Spinal cord (tissue), 10 donors: Measurements from ENCODE around the gene GNL2. TPM values are rescaled to one million over a fixed set of nuclear protein-coding genes. Genes with fewer than 3 reads are reported as not detected.

Source experiments
- DNase-seq, 6 donors: peaks; one replicate each; pipeline versions ENCODE4 v3.0.0 to v3.0.0-alpha.2; 2013 to 2015; ENCODE audit warnings: low spot score in 6 of 6, low read depth in 4 of 6
- H3K27ac ChIP-seq: one replicate; pipeline ENCODE4 v1.5.1; 2013; ENCODE audit warnings: low read depth, low read length, control low read depth
- H3K27me3 ChIP-seq: one replicate; pipeline ENCODE4 v1.6.1; 2013; ENCODE audit warnings: low read length; ENCODE audit not compliant: control insufficient read depth, insufficient read depth
- H3K36me3 ChIP-seq: one replicate; pipeline ENCODE4 v1.6.1; 2013; ENCODE audit warnings: low read length; ENCODE audit not compliant: control insufficient read depth, insufficient read depth
- H3K4me1 ChIP-seq: one replicate; pipeline ENCODE4 v1.6.1; 2013; ENCODE audit warnings: low read length; ENCODE audit not compliant: control insufficient read depth, insufficient read depth
- H3K4me3 ChIP-seq: one replicate; pipeline ENCODE4 v1.5.1; 2013; ENCODE audit warnings: low read depth, low read length, control low read depth
- H3K9me3 ChIP-seq: one replicate; pipeline ENCODE4 v1.6.1; 2013; ENCODE audit warnings: low read length; ENCODE audit not compliant: control insufficient read depth, insufficient read depth
- WGBS: methylation state at CpG from one replicate; pipeline ENCODE4 v1.1.5; 2013; ENCODE audit warnings: missing lambda C conversion rate; ENCODE audit not compliant: insufficient coverage; 5-methylcytosine and 5-hydroxymethylcytosine counted together
- polyA plus RNA-seq, 2 donors: library from polyadenylated mRNA; unstranded; fragments of 120-200 nt; gene quantifications; one replicate each; pipeline ENCODE4 v1.2.1, GENCODE V29; 2013; ENCODE audit not compliant: insufficient read length in 2 of 2
- total RNA-seq, 2 donors: library from RNA; depleted of rRNA in 1 of 2; stranded (reverse); fragments of 120-200 nt in 1 of 2; fragments of >200 nt in 1 of 2; gene quantifications; one replicate each; pipeline versions ENCODE4 v1.2.3 to v1.2.4, GENCODE V29; 2013 to 2014
- donor health status: healthy.

Gene GNL2
- total and polyA plus RNA-seq, 4 donors: 37.3 to 67.6 (median 43.3) TPM

DNA sequence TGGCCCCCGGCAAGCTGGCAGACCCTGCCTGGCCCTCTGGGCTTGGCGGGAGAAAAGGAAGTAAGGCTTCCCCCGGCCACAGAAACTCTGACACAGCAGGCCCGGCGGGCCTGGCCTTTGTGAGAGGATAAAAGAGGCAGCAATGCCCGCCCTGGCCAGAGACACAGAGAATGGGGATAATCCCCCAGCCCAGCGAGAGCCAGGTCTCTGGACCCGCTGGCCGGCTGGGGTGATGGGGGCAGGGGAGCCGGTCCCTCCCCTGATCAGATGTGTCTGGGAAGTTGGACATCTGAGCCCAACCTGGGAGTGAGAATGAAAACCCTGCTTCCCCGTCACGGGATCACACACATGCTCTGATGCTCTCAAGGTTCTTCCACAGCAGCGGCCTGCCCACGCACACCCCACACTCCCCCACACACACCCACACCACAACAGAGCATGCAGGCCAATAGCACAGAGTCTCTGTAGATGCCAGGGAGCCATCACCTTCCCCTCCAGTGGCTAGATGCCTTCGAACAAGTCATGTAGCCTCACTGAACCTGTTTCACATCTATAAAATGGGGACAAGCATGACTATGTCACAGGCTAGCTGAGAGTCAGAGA lies 34.8 kb upstream of the GNL2 start:
- H3K9me3 ChIP-seq: no peaks in the 10 kb centered on the region
- no peak for DNase-seq
- H3K27me3 ChIP-seq: peaks cover 71% of the 10 kb centered on the region
- peaks cover 10% of the 10 kb centered on the region for H3K4me1 ChIP-seq
- H3K27ac ChIP-seq: no peak overlapping the region
- no peaks in the 10 kb centered on the region for H3K36me3 ChIP-seq
- no peak overlapping the region for H3K4me3 ChIP-seq
- WGBS: 26% methylated on average over 13 of the region's 15 CpGs

DNA sequence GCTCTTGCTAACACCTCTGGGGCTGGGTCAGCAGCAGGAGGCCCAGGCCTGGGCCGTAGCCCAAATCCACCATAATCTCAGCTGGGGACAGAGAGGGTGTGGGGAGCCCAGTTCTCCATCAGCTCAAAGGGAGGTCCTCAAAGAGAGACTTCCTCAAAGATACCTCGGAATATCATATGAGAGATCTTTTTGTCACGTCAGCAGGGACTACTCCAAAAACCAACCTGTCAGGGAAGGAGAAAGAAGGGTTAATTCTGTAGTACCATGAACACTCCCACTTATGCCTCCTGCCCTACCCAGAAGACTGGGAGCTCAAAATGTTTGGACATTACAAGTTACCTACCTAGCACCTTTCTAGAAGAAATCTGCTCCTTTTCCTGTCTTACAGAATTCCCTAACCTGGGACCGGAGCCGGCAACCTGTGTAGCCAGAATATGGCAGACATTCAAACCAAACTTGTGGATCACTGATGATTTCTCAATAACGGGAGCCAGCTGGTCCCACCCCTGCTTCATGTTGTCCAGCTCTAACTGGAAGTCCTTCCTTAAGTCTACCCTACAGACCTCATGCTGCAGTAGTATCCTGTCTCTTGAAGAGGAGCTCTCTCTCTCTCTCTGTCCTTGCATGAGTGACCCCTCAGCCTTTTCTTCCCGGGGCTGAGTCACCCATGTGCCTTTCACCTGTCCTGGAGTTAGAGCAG lies 34.1 kb upstream of the GNL2 start:
- Histone ChIP-seq H3K4me1 (peaks cover 8% of the 10 kb centered on the region), H3K36me3 (no peaks in the 10 kb centered on the region), H3K27me3 (peaks cover 67% of the 10 kb centered on the region), H3K4me3 (no peak overlapping the region), H3K27ac (no peak overlapping the region), H3K9me3 (no peaks in the 10 kb centered on the region)
- WGBS: 70% methylated on average over 4 of the region's 7 CpGs
- no peak for DNase-seq

- H3K4me1 ChIP-seq: peaks cover under 1% of the 10 kb centered on the region
- H3K27ac ChIP-seq: no peak overlapping the region
- peaks cover 59% of the 10 kb centered on the region for H3K27me3 ChIP-seq
- H3K4me3 ChIP-seq: no peak overlapping the region
- no peak for DNase-seq
- H3K36me3 ChIP-seq: no peaks in the 10 kb centered on the region
- H3K9me3 ChIP-seq: no peaks in the 10 kb centered on the region
Measured at GRCh38 chr1:37629008-37629407, 33.3 kb upstream of the GNL2 start.

- Histone ChIP-seq H3K27ac (no peak overlapping the region), H3K27me3 (peaks cover 53% of the 10 kb centered on the region), H3K9me3 (no peaks in the 10 kb centered on the region), H3K4me3 (no peak overlapping the region), H3K36me3 (no peaks in the 10 kb centered on the region), H3K4me1 (no peaks in the 10 kb centered on the region)
- 76% methylated on average over 4 of the region's 8 CpGs for WGBS
- no peak for DNase-seq
Measured at GRCh38 chr1:37628026-37628556, 32.4 kb upstream of the GNL2 start.

GRCh38 chr1:37622131-37622530 lies 26.4 kb upstream of the GNL2 start:
- Histone ChIP-seq H3K4me3 (no peak overlapping the region), H3K9me3 (no peaks in the 10 kb centered on the region), H3K27me3 (peaks cover 44% of the 10 kb centered on the region), H3K36me3 (no peaks in the 10 kb centered on the region), H3K27ac (no peak overlapping the region), H3K4me1 (no peaks in the 10 kb centered on the region)
- DNase-seq: no peak
- WGBS: 35% methylated on average over 6 of the region's 6 CpGs

GRCh38 chr1:37621326-37621870 lies 25.7 kb upstream of the GNL2 start:
- H3K4me3 ChIP-seq: no peak overlapping the region
- H3K27me3 ChIP-seq: peaks cover 49% of the 10 kb centered on the region
- H3K9me3 ChIP-seq: no peaks in the 10 kb centered on the region
- no peak for DNase-seq
- no peak overlapping the region for H3K27ac ChIP-seq
- no peaks in the 10 kb centered on the region for H3K4me1 ChIP-seq
- no peaks in the 10 kb centered on the region for H3K36me3 ChIP-seq
- WGBS: 52% methylated on average over 9 of the region's 10 CpGs

DNA sequence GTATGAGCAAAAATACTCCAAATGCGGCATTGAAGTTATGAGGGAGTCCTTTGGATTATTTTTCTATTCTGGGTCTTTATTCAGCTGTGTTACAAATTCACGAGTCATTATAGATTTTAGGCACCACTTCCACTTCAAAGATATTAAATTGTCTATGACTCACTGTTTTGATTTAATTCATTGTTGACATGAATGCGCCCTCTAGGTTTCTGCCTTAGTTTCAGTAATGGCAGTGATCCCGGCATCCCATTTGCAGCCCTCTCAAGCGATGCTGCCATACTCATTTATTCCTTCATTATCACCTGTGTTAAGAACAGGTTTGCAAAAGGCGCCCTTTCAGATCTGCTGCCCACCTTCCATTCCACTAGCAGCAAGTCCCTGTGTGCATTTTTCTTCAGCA lies 25.0 kb upstream of the GNL2 start:
- Histone ChIP-seq H3K4me1 (no peaks in the 10 kb centered on the region), H3K4me3 (no peak overlapping the region), H3K27me3 (peaks cover 52% of the 10 kb centered on the region), H3K36me3 (no peaks in the 10 kb centered on the region), H3K27ac (no peak overlapping the region), H3K9me3 (no peaks in the 10 kb centered on the region)
- WGBS: 85% methylated on average over 3 of the region's 6 CpGs
- DNase-seq: no peak

DNA sequence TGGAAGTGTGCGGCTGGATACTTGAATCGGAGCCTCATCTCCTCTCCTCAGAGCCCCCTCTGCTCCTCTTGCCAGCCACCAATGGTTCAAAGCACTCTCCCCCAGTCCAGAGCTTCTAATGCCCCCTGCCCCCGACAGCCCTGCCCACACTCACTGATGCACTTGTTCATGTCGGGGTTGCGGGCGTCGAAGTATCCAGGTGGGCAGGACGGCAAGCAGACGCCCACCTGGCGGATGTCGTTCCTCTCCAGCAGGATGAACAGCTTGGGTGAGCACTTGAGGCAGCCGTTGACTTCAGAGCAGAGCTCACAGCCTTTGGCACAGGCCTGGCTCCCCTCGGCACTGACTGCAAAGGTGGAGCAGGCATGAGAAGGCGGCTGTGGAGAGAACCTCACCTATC lies 20.6 kb upstream of the GNL2 start:
- 87% methylated on average over 14 of the region's 14 CpGs for WGBS
- H3K4me3 ChIP-seq: no peak overlapping the region
- H3K9me3 ChIP-seq: no peaks in the 10 kb centered on the region
- H3K36me3 ChIP-seq: no peaks in the 10 kb centered on the region
- H3K27me3 ChIP-seq: peaks cover 51% of the 10 kb centered on the region
- H3K27ac ChIP-seq: no peak overlapping the region
- H3K4me1 ChIP-seq: no peaks in the 10 kb centered on the region
- DNase-seq: no peak

- Histone ChIP-seq H3K27me3 (peaks cover 45% of the 10 kb centered on the region), H3K4me3 (no peak overlapping the region), H3K27ac (no peak overlapping the region), H3K36me3 (no peaks in the 10 kb centered on the region), H3K9me3 (no peaks in the 10 kb centered on the region), H3K4me1 (no peaks in the 10 kb centered on the region)
- 84% methylated on average over 4 of the region's 5 CpGs for WGBS
- no peak for DNase-seq
Measured at GRCh38 chr1:37614105-37614504, 18.4 kb upstream of the GNL2 start.

DNA sequence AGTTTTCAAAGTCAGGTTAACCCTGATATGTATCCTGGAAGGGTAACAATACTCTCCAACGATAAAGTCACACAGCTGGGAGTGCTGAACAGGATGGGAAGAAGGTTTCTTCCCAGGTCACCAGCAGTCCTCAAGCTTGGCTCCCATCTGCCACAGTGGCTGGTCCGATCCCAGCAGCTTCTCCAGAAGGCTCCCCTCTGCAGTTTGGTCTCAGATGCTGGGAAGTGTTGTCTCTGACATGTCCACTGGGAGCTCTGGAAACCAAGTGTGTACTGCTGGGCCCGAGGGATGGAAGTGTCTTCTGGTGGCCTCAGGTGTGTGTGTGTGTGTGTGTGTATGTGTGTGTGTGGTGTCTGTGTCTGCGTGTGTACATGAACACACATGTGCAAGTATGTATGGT lies 16.4 kb upstream of the GNL2 start:
- 72% methylated on average over 3 of the region's 4 CpGs for WGBS
- no peak overlapping the region for H3K27ac ChIP-seq
- H3K4me3 ChIP-seq: no peak overlapping the region
- no peak for DNase-seq
- no peaks in the 10 kb centered on the region for H3K36me3 ChIP-seq
- H3K27me3 ChIP-seq: peaks cover 43% of the 10 kb centered on the region
- H3K4me1 ChIP-seq: no peaks in the 10 kb centered on the region
- H3K9me3 ChIP-seq: no peaks in the 10 kb centered on the region
